HFFc6 (cell line): ENCODE measurements around the gene ENO2. TPM values are rescaled to one million over a fixed set of nuclear protein-coding genes. Genes with fewer than 3 reads are reported as not detected.
A peak's percentile ranks its signal among the peaks of the same experiment; 100 is the strongest.

ENCODE experiments used
- DNase-seq: peaks from one replicate; pipeline ENCODE4 v3.0.0-alpha.2; 2018
- H3K27ac Mint-ChIP-seq: 2 replicates; pipeline ENCODE4 v1.8.0; 2020; ENCODE audit warnings: mild to moderate bottlenecking, mixed read lengths
- H3K27me3 Mint-ChIP-seq: 2 replicates; pipeline ENCODE4 v1.8.0; 2021; ENCODE audit warnings: mild to moderate bottlenecking, moderate library complexity, mixed read lengths; ENCODE audit not compliant: insufficient read depth
- H3K36me3 Mint-ChIP-seq: 2 replicates; pipeline ENCODE4 v1.8.0; 2021; ENCODE audit warnings: low read depth, mixed read lengths
- H3K4me1 Mint-ChIP-seq: 2 replicates; pipeline ENCODE4 v1.8.0; 2020; ENCODE audit warnings: low read depth, mixed read lengths
- H3K4me3 Mint-ChIP-seq: 2 replicates; pipeline ENCODE4 v1.8.0; 2020; ENCODE audit warnings: mild to moderate bottlenecking, moderate library complexity, mixed read lengths
- H3K9me3 Mint-ChIP-seq: 2 replicates; pipeline ENCODE4 v1.8.0; 2020; ENCODE audit warnings: mild to moderate bottlenecking, mixed read lengths
- CTCF ChIP-seq: fragments of 200-600 bp; sonication (generic); IDR thresholded peaks from 2 replicates; pipeline ENCODE4 v1.5.0; 2021; ENCODE audit warnings: antibody characterized with exemption, mild to moderate bottlenecking
- total RNA-seq, 6 experiments: library from RNA; stranded (reverse); fragmentation: NEBNext Ultra II Directional; extraction: Animal tissue kit (Norgen Biotek cat#: 25700); gene quantifications; 2 replicates in 1 of 6; 3 replicates in 5 of 6; pipeline ENCODE4 v1.2.3, GENCODE V29; 2021

Gene ENO2
- total RNA-seq, 6 experiments from 2014 or later: 18.9 to 26.9 (median 24.7) TPM

DNA sequence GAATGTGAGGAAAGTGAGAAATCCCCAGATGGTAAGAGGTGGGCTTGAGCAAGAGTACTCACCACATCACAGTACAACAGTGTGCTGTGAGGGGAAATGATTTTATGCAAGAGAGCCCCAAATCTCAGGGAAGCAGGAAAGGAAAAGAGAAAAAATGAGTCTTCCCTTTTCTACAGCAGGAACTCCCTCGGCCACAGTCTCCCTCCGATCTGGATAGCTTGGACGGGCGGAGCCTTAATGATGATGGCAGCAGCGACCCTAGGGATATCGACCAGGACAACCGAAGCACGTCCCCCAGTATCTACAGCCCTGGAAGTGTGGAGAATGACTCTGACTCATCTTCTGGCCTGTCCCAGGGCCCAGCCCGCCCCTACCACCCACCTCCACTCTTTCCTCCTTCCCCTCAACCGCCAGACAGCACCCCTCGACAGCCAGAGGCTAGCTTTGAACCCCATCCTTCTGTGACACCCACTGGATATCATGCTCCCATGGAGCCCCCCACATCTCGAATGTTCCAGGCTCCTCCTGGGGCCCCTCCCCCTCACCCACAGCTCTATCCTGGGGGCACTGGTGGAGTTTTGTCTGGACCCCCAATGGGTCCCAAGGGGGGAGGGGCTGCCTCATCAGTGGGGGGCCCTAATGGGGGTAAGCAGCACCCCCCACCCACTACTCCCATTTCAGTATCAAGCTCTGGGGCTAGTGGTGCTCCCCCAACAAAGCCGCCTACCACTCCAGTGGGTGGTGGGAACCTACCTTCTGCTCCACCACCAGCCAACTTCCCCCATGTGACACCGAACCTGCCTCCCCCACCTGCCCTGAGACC lies 21.2 kb downstream of the ENO2 start:
- no peaks in the 10 kb centered on the region for H3K9me3 Mint-ChIP-seq
- H3K4me1 Mint-ChIP-seq: peaks cover 64% of the 10 kb centered on the region
- no peak for DNase-seq
- peak overlapping the region; percentile 86 for H3K27ac Mint-ChIP-seq
- H3K27me3 Mint-ChIP-seq: peaks cover 10% of the 10 kb centered on the region
- no peak overlapping the region; the same call in 1 of the 2 replicates for H3K4me3 Mint-ChIP-seq
- no peak for TF ChIP-seq CTCF
- H3K36me3 Mint-ChIP-seq: peaks cover 46% of the 10 kb centered on the region

DNA sequence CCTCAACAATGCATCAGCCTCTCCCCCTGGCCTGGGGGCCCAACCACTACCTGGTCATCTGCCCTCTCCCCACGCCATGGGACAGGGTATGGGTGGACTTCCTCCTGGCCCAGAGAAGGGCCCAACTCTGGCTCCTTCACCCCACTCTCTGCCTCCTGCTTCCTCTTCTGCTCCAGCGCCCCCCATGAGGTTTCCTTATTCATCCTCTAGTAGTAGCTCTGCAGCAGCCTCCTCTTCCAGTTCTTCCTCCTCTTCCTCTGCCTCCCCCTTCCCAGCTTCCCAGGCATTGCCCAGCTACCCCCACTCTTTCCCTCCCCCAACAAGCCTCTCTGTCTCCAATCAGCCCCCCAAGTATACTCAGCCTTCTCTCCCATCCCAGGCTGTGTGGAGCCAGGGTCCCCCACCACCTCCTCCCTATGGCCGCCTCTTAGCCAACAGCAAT lies 21.8 kb downstream of the ENO2 start:
- Mint-ChIP-seq H3K27me3 (peaks cover 10% of the 10 kb centered on the region), H3K27ac (peak overlapping the region; percentile 82), H3K4me1 (peaks cover 58% of the 10 kb centered on the region), H3K9me3 (no peaks in the 10 kb centered on the region), H3K36me3 (peaks cover 48% of the 10 kb centered on the region), H3K4me3 (0 out of 2 replicates have a peak overlapping the region, but pooled peaks have one; percentile 28)
- DNase-seq: no peak
- no peak for TF ChIP-seq CTCF

GRCh38 chr12:6936636-6937480 lies 22.5 kb downstream of the ENO2 start:
- H3K27me3 Mint-ChIP-seq: peaks cover 10% of the 10 kb centered on the region
- no peak for TF ChIP-seq CTCF
- no peaks in the 10 kb centered on the region for H3K9me3 Mint-ChIP-seq
- no peak for DNase-seq
- peaks cover 55% of the 10 kb centered on the region for H3K4me1 Mint-ChIP-seq
- peaks cover 48% of the 10 kb centered on the region for H3K36me3 Mint-ChIP-seq
- H3K4me3 Mint-ChIP-seq: peak overlapping the region; percentile 65; the same call in 1 of the 2 replicates
- H3K27ac Mint-ChIP-seq: peak overlapping the region; percentile 82

- DNase-seq: peak; percentile 90
- Mint-ChIP-seq H3K4me1 (peaks cover 55% of the 10 kb centered on the region), H3K27me3 (peaks cover 10% of the 10 kb centered on the region), H3K27ac (peak overlapping the region; percentile 84), H3K9me3 (no peaks in the 10 kb centered on the region), H3K4me3 (peak overlapping the region; percentile 65), H3K36me3 (peaks cover 53% of the 10 kb centered on the region)
- TF ChIP-seq CTCF: peak; percentile 95
Observed at GRCh38 chr12:6937481-6938352, 23.3 kb downstream of the ENO2 start.
